SK-N-MC (cell line): Measurements from ENCODE around the gene NUSAP1.
A peak's percentile ranks its signal among the peaks of the same experiment; 100 is the strongest.

Experiments used
- DNase-seq: peaks from one replicate; pipeline ENCODE4 v3.0.0-alpha.2; 2011; ENCODE audit warnings: low read depth, low spot score
- H3K27ac ChIP-seq: fragments of 200-600 bp; sonication (generic); 2 replicates; pipeline ENCODE4 v1.5.1; 2016; ENCODE audit warnings: mixed run types
- H3K36me3 ChIP-seq: fragments of 200-600 bp; sonication (generic); 2 replicates; pipeline ENCODE4 v1.6.1; 2017; ENCODE audit warnings: antibody characterized with exemption, low read length, mixed read lengths; ENCODE audit not compliant: insufficient read depth
- H3K4me3 ChIP-seq: fragments of 200-600 bp; sonication (generic); 2 replicates; pipeline ENCODE4 v1.5.1; 2016
- H3K9ac ChIP-seq: fragments of 200-600 bp; sonication (generic); 2 replicates; pipeline ENCODE4 v1.8.0; 2017; ENCODE audit warnings: mixed run types, mixed read lengths; ENCODE audit not compliant: insufficient read length
- H3K9me3 ChIP-seq: fragments of 200-600 bp; sonication (generic); 2 replicates; pipeline ENCODE4 v1.6.1; 2017; ENCODE audit warnings: low read depth, mild to moderate bottlenecking, antibody characterized with exemption, low read length, moderate library complexity, mixed read lengths
- EZH2 ChIP-seq: fragments of 200-600 bp; sonication (generic); IDR thresholded peaks from one replicate; pipeline ENCODE4 v1.6.1; 2017; ENCODE audit warnings: antibody characterized with exemption
- FOXP2 ChIP-seq: optimal IDR thresholded peaks from 2 replicates; pipeline ENCODE3; 2011; ENCODE audit warnings: mild to moderate bottlenecking, moderate library complexity; ENCODE audit not compliant: insufficient read depth; ENCODE audit errors: extremely low read length, control extremely low read depth
- POLR2AphosphoS5 ChIP-seq: IDR thresholded peaks from 2 replicates; pipeline ENCODE4 v1.6.1; 2012; ENCODE audit warnings: mild to moderate bottlenecking, low read depth, low read length, borderline replicate concordance

The NUSAP1 gene

DNA sequence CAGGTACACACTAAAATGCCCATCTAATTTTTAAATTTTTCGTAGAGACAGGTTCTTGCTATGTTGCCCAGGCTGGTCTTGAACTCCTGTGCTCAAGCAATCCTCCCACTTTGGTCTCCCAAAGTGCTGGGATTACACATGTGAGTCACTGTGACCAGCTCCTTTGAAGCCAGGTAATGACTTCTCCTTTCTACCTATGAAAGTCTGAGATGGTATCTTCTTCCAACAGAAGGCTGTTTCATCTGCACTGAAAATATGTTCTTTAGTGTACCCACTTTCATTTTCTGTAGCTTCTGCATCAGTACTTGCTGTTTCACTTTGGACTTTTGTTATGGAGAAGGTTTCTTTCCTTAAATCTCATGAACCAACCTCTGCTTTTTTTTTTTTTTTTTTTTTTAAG, 9.1 kb upstream of the NUSAP1 start:
- peaks cover 10% of the 10 kb centered on the region; the same call in 1 of the 2 replicates for H3K36me3 ChIP-seq
- no peak overlapping the region for H3K9ac ChIP-seq
- no peak overlapping the region for H3K27ac ChIP-seq
- no peaks in the 10 kb centered on the region for H3K9me3 ChIP-seq
- no peak for DNase-seq
- no peak for TF ChIP-seq POLR2AphosphoS5
- TF ChIP-seq EZH2 = no peak
- TF ChIP-seq FOXP2 = no peak
- no peak overlapping the region for H3K4me3 ChIP-seq

DNA sequence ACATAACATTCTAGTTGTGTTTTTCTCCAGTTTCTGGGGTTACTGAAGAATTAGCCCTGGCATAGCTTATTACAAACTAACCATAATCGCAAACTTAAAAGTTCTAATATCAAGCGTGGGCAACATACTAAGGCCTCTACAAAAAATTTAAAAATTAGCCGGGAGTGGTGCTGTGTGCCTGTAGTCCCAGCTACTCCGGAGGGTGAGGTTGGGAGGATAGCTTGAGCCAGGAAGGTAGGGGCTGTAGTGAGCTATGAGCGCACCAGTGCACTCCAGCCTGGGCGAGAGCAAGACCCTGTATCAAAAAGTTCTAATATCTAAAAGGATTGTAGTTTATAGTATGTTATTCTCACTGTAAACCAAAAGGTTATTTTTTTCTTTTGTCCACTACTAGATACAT, 1.4 kb upstream of the NUSAP1 start:
- Histone ChIP-seq H3K36me3 (peaks cover 4% of the 10 kb centered on the region; the same call in 1 of the 2 replicates), H3K4me3 (peak overlapping the region; percentile 98), H3K9me3 (no peaks in the 10 kb centered on the region), H3K9ac (peak overlapping the region; percentile 83), H3K27ac (no peak overlapping the region)
- TF ChIP-seq POLR2AphosphoS5 = no peak
- no peak for DNase-seq

DNA sequence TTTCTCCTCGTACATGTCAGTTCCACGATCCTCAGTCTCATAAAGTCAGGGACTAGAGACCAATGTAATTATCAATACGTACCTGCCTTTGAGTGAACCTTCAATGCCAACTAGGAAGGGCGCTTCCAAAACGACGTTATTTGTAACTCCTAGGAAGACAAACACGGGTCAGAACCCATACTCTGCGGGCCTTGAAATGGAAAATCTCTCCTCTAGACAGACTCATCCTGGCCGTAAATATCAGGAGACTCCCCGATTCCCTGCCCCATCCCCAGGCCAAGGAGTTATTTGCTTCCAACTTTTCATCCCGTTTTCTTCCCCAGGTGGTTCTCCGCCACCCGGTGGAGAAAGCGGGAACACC, 868 bp upstream of the NUSAP1 start:
- Histone ChIP-seq H3K9me3 (no peaks in the 10 kb centered on the region), H3K4me3 (peak overlapping the region; percentile 98), H3K27ac (peak overlapping the region; percentile 48; the same call in 1 of the 2 replicates), H3K9ac (peak overlapping the region; percentile 83), H3K36me3 (peaks cover 7% of the 10 kb centered on the region; the same call in 1 of the 2 replicates)
- TF ChIP-seq POLR2AphosphoS5 = no peak
- TF ChIP-seq FOXP2 = no peak
- TF ChIP-seq EZH2 = no peak
- DNase-seq = no peak

DNA sequence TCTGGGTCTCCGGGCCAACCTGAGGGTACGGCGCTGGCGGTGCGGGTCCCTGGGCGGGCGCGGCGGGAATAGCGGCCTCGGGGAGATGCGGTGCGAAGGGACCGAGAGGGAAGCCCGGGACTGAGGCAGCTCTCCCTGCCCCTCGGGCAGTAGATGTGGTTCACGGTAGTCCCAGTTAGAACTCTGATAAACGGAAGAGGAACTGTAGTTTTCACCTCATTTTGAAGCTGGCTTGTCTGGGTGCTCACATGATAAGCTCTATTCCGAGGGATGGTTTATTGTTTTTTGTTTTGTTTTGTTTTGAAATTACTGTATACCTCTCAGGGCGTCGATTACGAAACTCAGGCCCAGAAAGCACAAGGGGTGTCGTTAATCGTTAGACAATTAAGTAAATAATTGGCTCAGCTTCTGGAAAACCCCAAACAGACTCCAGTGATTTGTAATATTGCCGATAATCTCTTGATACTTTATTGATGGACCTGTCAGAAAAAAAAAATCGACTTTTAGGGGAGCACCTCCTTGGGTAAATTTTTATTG, 413 bp downstream of the NUSAP1 start:
- H3K27ac ChIP-seq = peak overlapping the region; percentile 93
- H3K9me3 ChIP-seq = no peaks in the 10 kb centered on the region
- peak overlapping the region; percentile 99 for H3K9ac ChIP-seq
- H3K4me3 ChIP-seq = peak overlapping the region; percentile 98
- DNase-seq = no peak
- TF ChIP-seq FOXP2 (no peak), POLR2AphosphoS5 (no peak), EZH2 (no peak)
- H3K36me3 ChIP-seq = peaks cover 11% of the 10 kb centered on the region

DNA sequence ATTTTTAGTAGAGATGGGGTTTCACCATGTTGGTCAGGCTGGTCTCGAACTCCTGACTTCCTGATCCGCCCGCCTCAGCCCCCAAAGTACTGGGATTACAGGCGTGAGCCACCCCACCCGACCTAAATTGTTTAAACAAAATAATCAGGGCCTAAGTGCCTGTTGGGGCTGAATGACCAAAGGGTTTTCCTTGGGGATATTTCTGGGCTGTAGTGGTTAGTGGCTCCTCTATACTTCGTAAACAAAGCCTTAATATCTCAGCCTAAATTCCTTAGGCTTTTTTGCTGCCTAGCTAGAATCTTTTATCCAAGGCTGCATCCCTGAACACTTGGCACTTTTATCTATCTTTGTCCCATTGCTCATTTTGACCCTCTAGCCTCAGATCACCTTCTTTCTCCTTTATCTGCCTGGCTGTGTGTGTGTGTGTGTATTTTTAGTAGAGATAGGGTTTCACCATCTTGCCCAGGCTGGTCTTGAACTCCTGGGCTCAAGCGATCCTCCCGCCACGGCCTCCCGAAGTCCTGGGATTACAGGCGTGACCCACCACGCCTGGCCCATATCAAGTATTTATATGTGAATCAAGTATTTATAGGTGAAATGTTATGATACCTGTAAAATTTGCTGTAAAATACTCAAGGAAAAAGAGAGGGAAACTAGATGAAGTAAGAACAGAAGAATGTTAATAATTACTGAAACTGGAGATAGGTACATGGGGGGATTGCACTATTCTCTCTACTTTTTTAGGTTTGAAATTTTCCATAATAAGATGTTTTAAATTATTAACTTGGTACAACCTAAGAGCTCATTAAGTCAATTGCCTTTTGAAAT, 1.8 kb downstream of the NUSAP1 start:
- TF ChIP-seq EZH2 = no peak
- TF ChIP-seq FOXP2 = no peak
- no peak for TF ChIP-seq POLR2AphosphoS5
- Histone ChIP-seq H3K36me3 (peaks cover 22% of the 10 kb centered on the region), H3K9ac (peak overlapping the region; percentile 63), H3K9me3 (no peaks in the 10 kb centered on the region), H3K4me3 (peak overlapping the region; percentile 98), H3K27ac (peak overlapping the region; percentile 25; the same call in 1 of the 2 replicates)
- DNase-seq = no peak

DNA sequence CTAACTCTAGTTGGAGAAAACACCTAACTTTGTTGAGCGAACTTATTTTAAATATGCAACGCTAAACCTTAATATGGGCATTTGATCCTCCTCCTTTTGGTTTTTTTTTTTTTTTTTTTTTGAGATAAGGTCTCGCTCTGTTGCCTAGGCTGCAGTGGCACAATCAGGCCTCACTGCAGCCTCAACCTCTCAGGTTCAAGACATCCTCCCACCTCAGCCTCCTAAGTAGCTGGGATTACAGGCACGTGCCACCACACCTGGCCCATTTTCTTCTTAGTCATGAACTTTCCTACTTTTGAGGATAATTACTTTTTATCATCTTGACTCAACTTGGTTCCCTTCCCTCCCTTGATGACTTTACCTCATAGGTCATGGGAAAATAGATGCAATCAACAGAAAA, 3.9 kb downstream of the NUSAP1 start:
- Histone ChIP-seq H3K9me3 (no peaks in the 10 kb centered on the region), H3K9ac (no peak overlapping the region), H3K27ac (no peak overlapping the region), H3K36me3 (peaks cover 41% of the 10 kb centered on the region), H3K4me3 (no peak overlapping the region)
- DNase-seq = no peak
- TF ChIP-seq EZH2 (no peak), POLR2AphosphoS5 (no peak), FOXP2 (no peak)

DNA sequence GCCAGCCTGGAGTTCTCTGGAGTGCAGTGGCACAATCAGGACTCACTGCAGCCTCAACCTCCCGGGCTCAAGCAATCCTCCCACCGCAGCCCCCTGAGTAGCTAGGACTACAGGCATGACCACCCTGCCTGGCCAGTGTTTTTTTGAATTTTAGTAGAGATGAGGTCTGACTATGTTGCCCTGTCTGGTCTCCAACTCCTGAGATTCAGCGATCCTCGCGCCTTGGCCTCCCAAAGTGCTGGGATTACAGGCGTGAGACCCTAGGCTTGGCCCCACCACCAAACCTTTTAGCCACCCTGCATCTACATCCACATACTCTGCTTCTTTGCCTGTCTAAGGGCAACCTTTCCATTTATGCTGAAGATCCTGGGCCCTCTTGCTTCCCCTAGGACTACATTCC, 4.4 kb downstream of the NUSAP1 start:
- Histone ChIP-seq H3K9ac (peak overlapping the region; percentile 28), H3K9me3 (no peaks in the 10 kb centered on the region), H3K4me3 (peak overlapping the region; percentile 12; the same call in 1 of the 2 replicates), H3K27ac (peak overlapping the region; percentile 62), H3K36me3 (peaks cover 46% of the 10 kb centered on the region)
- TF ChIP-seq EZH2 (no peak), POLR2AphosphoS5 (no peak)
- DNase-seq = no peak

DNA sequence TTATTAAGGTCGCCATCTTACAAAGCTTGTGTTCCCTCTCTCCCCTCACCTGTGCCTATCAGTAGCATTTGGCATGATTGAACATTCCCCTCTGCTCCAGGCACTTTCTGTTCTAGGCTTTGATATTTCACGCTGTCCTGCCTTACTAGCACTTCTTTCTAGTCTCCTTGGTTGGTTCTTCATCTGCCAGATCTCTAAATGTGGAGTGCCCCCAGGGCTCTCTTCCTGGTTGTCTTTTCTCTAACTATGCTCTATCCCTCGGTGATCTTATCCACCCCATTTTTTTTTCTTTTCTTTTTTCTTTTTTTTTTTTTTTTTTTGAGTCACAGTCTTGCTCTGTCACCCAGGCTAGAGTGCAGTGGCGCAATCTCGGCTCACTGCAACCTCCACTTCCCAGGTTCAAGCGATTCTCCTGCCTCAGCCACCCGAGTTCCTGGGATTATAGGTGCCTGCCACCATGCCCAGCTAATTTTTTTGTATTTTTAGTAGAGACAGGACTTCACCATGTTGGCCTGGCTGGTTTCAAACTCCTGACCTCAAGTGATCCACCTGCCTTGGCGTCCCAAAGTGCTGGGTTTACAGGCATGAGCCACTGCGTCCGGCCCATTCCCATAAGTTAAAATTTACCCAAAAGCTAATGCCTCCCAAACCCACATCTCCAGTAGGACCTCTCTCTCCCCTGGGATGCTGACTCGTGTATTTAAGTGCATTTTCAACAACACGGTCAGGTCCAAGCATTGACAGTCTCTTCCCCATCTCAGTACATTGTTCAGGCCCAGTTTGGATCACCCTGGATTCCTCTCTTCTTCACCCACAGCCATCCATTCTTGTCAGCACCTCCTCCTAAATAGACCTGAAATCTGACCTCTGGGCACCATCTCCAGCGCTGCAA, 5.2 kb downstream of the NUSAP1 start:
- Histone ChIP-seq H3K36me3 (peaks cover 54% of the 10 kb centered on the region), H3K9ac (peak overlapping the region; percentile 28), H3K9me3 (no peaks in the 10 kb centered on the region), H3K27ac (peak overlapping the region; percentile 62), H3K4me3 (peak overlapping the region; percentile 12; the same call in 1 of the 2 replicates)
- TF ChIP-seq FOXP2 (no peak), EZH2 (no peak), POLR2AphosphoS5 (no peak)
- no peak for DNase-seq
